Caco-2 (cell line): ENCODE data around the gene RPLP2. TPM values are rescaled to one million over a fixed set of nuclear protein-coding genes. Genes with fewer than 3 reads are reported as not detected.

Experiments
- BruUV-seq: library from RNA; stranded (reverse); fragments of 400-500 nt; replicated peaks from 2 replicates; lab custom pipeline; 2021; lab: Mats Ljungman, UMichigan
- CTCF ChIA-PET: fragments of 300-600 bp; sonication (Branson Sonifier 250); formaldehyde crosslinking; loops from one replicate; lab custom pipeline; 2022; ENCODE audit warnings: antibody characterized with exemption; lab: Charles Lee
- POLR2A ChIA-PET: fragments of 300-600 bp; sonication (Branson Sonifier 250); formaldehyde crosslinking; loops from one replicate; lab custom pipeline; 2022; ENCODE audit warnings: antibody characterized with exemption; lab: Charles Lee
- DNase-seq, 2 experiments: peaks; one replicate each; pipeline versions ENCODE4 v3.0.0 to v3.0.0-alpha.2; 2020 to 2022
- H3K27me3 ChIP-seq: replicated peaks from 2 replicates; pipeline ENCODE4 v1.6.0; 2011; ENCODE audit warnings: low read length; ENCODE audit not compliant: control insufficient read depth, insufficient read depth
- H3K36me3 ChIP-seq: 2 replicates; pipeline ENCODE4 v1.5.1; 2011; ENCODE audit warnings: low read length; ENCODE audit not compliant: control insufficient read depth, insufficient read depth
- H3K4me1 ChIP-seq: fragments of 250-450 bp; sonication (Bioruptor Pico); 2 replicates; pipeline ENCODE4 v1.5.1; 2020; ENCODE audit warnings: mild to moderate bottlenecking
- H3K4me3 ChIP-seq: 2 replicates; pipeline ENCODE4 v1.5.1; 2011; ENCODE audit warnings: low read depth, mild to moderate bottlenecking, control low read depth, low read length
- H3K9me3 ChIP-seq: fragments of 250-450 bp; sonication (Bioruptor Pico); 2 replicates; pipeline ENCODE4 v1.5.1; 2020; ENCODE audit warnings: mild to moderate bottlenecking, moderate library complexity
- H3K27ac Mint-ChIP-seq: one replicate; pipeline ENCODE4 v1.8.0; 2022; ENCODE audit warnings: mixed read lengths; ENCODE audit not compliant: unreplicated experiment
- H3K27me3 Mint-ChIP-seq: one replicate; pipeline ENCODE4 v1.8.0; 2022; ENCODE audit warnings: mixed read lengths; ENCODE audit not compliant: insufficient read depth, unreplicated experiment
- H3K36me3 Mint-ChIP-seq: one replicate; pipeline ENCODE4 v1.8.0; 2022; ENCODE audit warnings: mild to moderate bottlenecking, mixed read lengths; ENCODE audit not compliant: insufficient read depth, unreplicated experiment
- H3K4me1 Mint-ChIP-seq: one replicate; pipeline ENCODE4 v1.8.0; 2022; ENCODE audit warnings: low read depth, mixed read lengths; ENCODE audit not compliant: unreplicated experiment
- H3K4me3 Mint-ChIP-seq: one replicate; pipeline ENCODE4 v1.8.0; 2022; ENCODE audit warnings: mild to moderate bottlenecking, moderate library complexity, mixed read lengths; ENCODE audit not compliant: unreplicated experiment
- H3K9me3 Mint-ChIP-seq: one replicate; pipeline ENCODE4 v1.8.0; 2022; ENCODE audit warnings: mixed read lengths; ENCODE audit not compliant: unreplicated experiment
- CTCF ChIP-seq, 2 experiments: fragments of 200-600 bp in 1 of 2; IDR thresholded peaks; 1 replicate in 1 of 2; 2 replicates in 1 of 2; pipeline versions ENCODE4 v1.5.1 to v1.8.0; 2011 to 2022; ENCODE audit warnings: antibody characterized with exemption in 1 of 2, control low read depth in 1 of 2, inconsistent platforms in 1 of 2, low read depth in 1 of 2, low read length in 1 of 2, mild to moderate bottlenecking in 1 of 2, moderate library complexity in 1 of 2; ENCODE audit not compliant: insufficient read depth in 1 of 2, severe bottlenecking in 1 of 2, unreplicated experiment in 1 of 2
- intact Hi-C: fragments of 100-400 bp; cut with micrococcal nuclease; formaldehyde crosslinking; loops from one replicate; pipeline ENCODE4 v1.10.0; 2022; ENCODE audit not compliant: unreplicated experiment
- total RNA-seq: library from RNA; stranded (reverse); gene quantifications from 2 replicates; pipeline ENCODE4 v1.2.3, GENCODE V29; 2022

RPLP2 gene
- total RNA-seq, 1 experiment from 2014 or later, result 2,622 TPM

GRCh38 chr11:843818-844692, 34.3 kb downstream of the RPLP2 start:
- peak; percentile 79 to 86 for DNase-seq
- no TSS peak for BruUV-seq
- Mint-ChIP-seq H3K36me3 (peaks cover 52% of the 10 kb centered on the region), H3K27me3 (no peaks in the 10 kb centered on the region), H3K4me3 (peak overlapping the region; percentile 90), H3K27ac (peak overlapping the region; percentile 88), H3K9me3 (no peaks in the 10 kb centered on the region), H3K4me1 (peaks cover 12% of the 10 kb centered on the region)
- POLR2A ChIA-PET, result interaction anchor here (0.6 to 1.2 kb wide), 2 partner anchors 10 to 35 kb away, joined by 4 read pairs; partner anchors contain the start of gene RPLP2
- H3K36me3 ChIP-seq, result peaks cover 3% of the 10 kb centered on the region
- H3K9me3 ChIP-seq, result no peaks in the 10 kb centered on the region
- intact Hi-C loops, result loop anchor here (1.0 kb wide), 1 partner anchor 11 kb away; no protein-coding TSS in a partner anchor
- CTCF ChIA-PET, result interaction anchor here (0.5 to 1.3 kb wide), 5 partner anchors 10 to 846 kb away, joined by 3 to 5 read pairs (median 4); no protein-coding TSS in a partner anchor
- peak in 1 of 2 experiments; percentile 5 for TF ChIP-seq CTCF (IDR thresholded peaks at IDR 0.05; ENCODE audit: insufficient read depth in 1 of 2, low read depth in 1 of 2, low read length in 1 of 2, severe bottlenecking in 1 of 2, unreplicated experiment in 1 of 2)
- H3K4me3 ChIP-seq, result peak overlapping the region; percentile 68
- H3K4me1 ChIP-seq, result peaks cover 34% of the 10 kb centered on the region
- no peaks in the 10 kb centered on the region for H3K27me3 ChIP-seq

- intact Hi-C loops, result no loop called here
- DNase-seq, result peak in 1 of 2 experiments; percentile 67
- peaks cover 48% of the 10 kb centered on the region for H3K36me3 Mint-ChIP-seq
- H3K27ac Mint-ChIP-seq, result peak overlapping the region; percentile 88
- no peaks in the 10 kb centered on the region for H3K9me3 ChIP-seq
- H3K27me3 Mint-ChIP-seq, result no peaks in the 10 kb centered on the region
- H3K4me1 ChIP-seq, result peaks cover 37% of the 10 kb centered on the region
- ChIA-PET CTCF (interaction anchor here (0.5 to 0.7 kb wide), 3 partner anchors 231 to 845 kb away, joined by 3 to 5 read pairs (median 4); no protein-coding TSS in a partner anchor), POLR2A (interaction anchor here (0.6 kb wide), 1 partner anchor 36 kb away, joined by 4 read pairs; the partner anchor contains the start of gene RPLP2)
- H3K4me3 Mint-ChIP-seq, result peak overlapping the region; percentile 90
- H3K9me3 Mint-ChIP-seq, result no peaks in the 10 kb centered on the region
- BruUV-seq, result no TSS peak
- peak overlapping the region; percentile 68; the same call in 1 of the 2 replicates for H3K4me3 ChIP-seq
- no peak for TF ChIP-seq CTCF (IDR thresholded peaks at IDR 0.05; ENCODE audit: insufficient read depth in 1 of 2, low read depth in 1 of 2, low read length in 1 of 2, severe bottlenecking in 1 of 2, unreplicated experiment in 1 of 2)
- peaks cover 1% of the 10 kb centered on the region; the same call in 1 of the 2 replicates for H3K36me3 ChIP-seq
- H3K27me3 ChIP-seq, result no peaks in the 10 kb centered on the region
- H3K4me1 Mint-ChIP-seq, result peaks cover 11% of the 10 kb centered on the region
Measured at GRCh38 chr11:844693-845644, 35.2 kb downstream of the RPLP2 start.
